H1 (cell line): ENCODE data around the gene EPS8. TPM values are rescaled to one million over a fixed set of nuclear protein-coding genes. Genes with fewer than 3 reads are reported as not detected.

Source experiments
- CHD2 ChIP-seq: IDR thresholded peaks from 2 replicates; pipeline ENCODE4 v1.6.1; 2012; ENCODE audit warnings: low read length, improper control_type of control experiment
- FOSL1 ChIP-seq: IDR thresholded peaks from 2 replicates; pipeline ENCODE4 v1.6.1; 2011; ENCODE audit warnings: mild to moderate bottlenecking, low read depth, low read length, moderate library complexity; ENCODE audit not compliant: insufficient read depth
- HDAC6 ChIP-seq: IDR thresholded peaks from one replicate; pipeline ENCODE4 v1.7.1; 2012; ENCODE audit warnings: low read depth, mild to moderate bottlenecking, inconsistent platforms, low read length, moderate library complexity
- NANOG ChIP-seq: IDR thresholded peaks from 2 replicates; pipeline ENCODE4 v1.6.1; 2011; ENCODE audit warnings: low read length, low read depth, mild to moderate bottlenecking, inconsistent platforms; ENCODE audit not compliant: insufficient read depth, poor library complexity, severe bottlenecking
- RNF2 ChIP-seq: fragments of 200-900, 300-1000 bp; sonication (generic); IDR thresholded peaks from 2 replicates; pipeline ENCODE4 v1.7.1; 2016; ENCODE audit warnings: borderline replicate concordance, low read depth, mild to moderate bottlenecking, antibody characterized with exemption, low read length; ENCODE audit not compliant: poor library complexity, severe bottlenecking; ENCODE audit errors: missing control alignments
- SP2 ChIP-seq: IDR thresholded peaks from 2 replicates; pipeline ENCODE4 v1.6.1; 2012; ENCODE audit warnings: mild to moderate bottlenecking, low read length, inconsistent platforms
- SUZ12 ChIP-seq: fragments of 200-600 bp; sonication (generic); IDR thresholded peaks from 2 replicates; pipeline ENCODE4 v1.6.1; 2012; ENCODE audit warnings: mild to moderate bottlenecking, inconsistent platforms, low read length, moderate library complexity, mixed read lengths
- polyA plus RNA-seq, 7 experiments: library from polyadenylated mRNA; depleted of rRNA in 3 of 7; stranded (reverse) in 5 of 7; unstranded in 2 of 7; fragments of >200 nt in 5 of 7; fragments of 200-250 nt in 2 of 7; gene quantifications; 1 replicate in 5 of 7; 2 replicates in 1 of 7; 4 replicates in 1 of 7; pipeline versions ENCODE4 v1.2.1 to v1.2.3, GENCODE V29; 2011 to 2013; ENCODE audit warnings: missing spikeins in 2 of 7, mixed read lengths in 2 of 7
- total RNA-seq: library from RNA; stranded (reverse); fragmentation: NEBNext Ultra II Directional; extraction: Animal tissue kit (Norgen Biotek cat#: 25700); gene quantifications from 2 replicates; pipeline ENCODE4 v1.2.1, GENCODE V29; 2021
- TF ChIP-seq, protein P1 (sequence below): fragments of 300-600 bp; sonication (generic); IDR thresholded peaks from 2 replicates; pipeline ENCODE4 v1.7.1; 2012; ENCODE audit warnings: low read length, moderate library complexity, mild to moderate bottlenecking, inconsistent platforms; ENCODE audit not compliant: insufficient replicate concordance

EPS8 gene
- total and polyA plus RNA-seq, 2 of the 8 experiments (the other 6 are each of a cell fraction or from before 2014, with no cell fraction given) = 3.0 to 4.6 TPM

DNA sequence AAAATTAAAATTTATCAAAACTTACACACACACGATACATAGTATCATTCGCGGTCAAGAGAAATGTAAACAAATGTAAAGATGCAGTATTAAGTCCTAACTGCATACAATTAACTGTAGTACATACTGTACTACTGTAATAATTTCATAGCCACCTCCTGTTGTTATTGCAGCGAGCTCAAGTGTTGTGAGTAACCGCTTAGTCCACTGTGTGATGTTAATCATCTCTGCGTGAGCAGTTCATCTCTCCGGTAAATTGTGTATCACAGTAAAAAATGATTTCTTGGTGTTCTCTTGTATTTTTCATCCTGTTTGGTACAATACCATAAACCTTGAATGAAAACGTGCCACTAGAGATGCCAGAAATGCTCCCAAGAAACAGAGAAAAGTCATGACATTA lies 6.5 kb downstream of the EPS8 start (continued):
- TF ChIP-seq, protein P1, sequence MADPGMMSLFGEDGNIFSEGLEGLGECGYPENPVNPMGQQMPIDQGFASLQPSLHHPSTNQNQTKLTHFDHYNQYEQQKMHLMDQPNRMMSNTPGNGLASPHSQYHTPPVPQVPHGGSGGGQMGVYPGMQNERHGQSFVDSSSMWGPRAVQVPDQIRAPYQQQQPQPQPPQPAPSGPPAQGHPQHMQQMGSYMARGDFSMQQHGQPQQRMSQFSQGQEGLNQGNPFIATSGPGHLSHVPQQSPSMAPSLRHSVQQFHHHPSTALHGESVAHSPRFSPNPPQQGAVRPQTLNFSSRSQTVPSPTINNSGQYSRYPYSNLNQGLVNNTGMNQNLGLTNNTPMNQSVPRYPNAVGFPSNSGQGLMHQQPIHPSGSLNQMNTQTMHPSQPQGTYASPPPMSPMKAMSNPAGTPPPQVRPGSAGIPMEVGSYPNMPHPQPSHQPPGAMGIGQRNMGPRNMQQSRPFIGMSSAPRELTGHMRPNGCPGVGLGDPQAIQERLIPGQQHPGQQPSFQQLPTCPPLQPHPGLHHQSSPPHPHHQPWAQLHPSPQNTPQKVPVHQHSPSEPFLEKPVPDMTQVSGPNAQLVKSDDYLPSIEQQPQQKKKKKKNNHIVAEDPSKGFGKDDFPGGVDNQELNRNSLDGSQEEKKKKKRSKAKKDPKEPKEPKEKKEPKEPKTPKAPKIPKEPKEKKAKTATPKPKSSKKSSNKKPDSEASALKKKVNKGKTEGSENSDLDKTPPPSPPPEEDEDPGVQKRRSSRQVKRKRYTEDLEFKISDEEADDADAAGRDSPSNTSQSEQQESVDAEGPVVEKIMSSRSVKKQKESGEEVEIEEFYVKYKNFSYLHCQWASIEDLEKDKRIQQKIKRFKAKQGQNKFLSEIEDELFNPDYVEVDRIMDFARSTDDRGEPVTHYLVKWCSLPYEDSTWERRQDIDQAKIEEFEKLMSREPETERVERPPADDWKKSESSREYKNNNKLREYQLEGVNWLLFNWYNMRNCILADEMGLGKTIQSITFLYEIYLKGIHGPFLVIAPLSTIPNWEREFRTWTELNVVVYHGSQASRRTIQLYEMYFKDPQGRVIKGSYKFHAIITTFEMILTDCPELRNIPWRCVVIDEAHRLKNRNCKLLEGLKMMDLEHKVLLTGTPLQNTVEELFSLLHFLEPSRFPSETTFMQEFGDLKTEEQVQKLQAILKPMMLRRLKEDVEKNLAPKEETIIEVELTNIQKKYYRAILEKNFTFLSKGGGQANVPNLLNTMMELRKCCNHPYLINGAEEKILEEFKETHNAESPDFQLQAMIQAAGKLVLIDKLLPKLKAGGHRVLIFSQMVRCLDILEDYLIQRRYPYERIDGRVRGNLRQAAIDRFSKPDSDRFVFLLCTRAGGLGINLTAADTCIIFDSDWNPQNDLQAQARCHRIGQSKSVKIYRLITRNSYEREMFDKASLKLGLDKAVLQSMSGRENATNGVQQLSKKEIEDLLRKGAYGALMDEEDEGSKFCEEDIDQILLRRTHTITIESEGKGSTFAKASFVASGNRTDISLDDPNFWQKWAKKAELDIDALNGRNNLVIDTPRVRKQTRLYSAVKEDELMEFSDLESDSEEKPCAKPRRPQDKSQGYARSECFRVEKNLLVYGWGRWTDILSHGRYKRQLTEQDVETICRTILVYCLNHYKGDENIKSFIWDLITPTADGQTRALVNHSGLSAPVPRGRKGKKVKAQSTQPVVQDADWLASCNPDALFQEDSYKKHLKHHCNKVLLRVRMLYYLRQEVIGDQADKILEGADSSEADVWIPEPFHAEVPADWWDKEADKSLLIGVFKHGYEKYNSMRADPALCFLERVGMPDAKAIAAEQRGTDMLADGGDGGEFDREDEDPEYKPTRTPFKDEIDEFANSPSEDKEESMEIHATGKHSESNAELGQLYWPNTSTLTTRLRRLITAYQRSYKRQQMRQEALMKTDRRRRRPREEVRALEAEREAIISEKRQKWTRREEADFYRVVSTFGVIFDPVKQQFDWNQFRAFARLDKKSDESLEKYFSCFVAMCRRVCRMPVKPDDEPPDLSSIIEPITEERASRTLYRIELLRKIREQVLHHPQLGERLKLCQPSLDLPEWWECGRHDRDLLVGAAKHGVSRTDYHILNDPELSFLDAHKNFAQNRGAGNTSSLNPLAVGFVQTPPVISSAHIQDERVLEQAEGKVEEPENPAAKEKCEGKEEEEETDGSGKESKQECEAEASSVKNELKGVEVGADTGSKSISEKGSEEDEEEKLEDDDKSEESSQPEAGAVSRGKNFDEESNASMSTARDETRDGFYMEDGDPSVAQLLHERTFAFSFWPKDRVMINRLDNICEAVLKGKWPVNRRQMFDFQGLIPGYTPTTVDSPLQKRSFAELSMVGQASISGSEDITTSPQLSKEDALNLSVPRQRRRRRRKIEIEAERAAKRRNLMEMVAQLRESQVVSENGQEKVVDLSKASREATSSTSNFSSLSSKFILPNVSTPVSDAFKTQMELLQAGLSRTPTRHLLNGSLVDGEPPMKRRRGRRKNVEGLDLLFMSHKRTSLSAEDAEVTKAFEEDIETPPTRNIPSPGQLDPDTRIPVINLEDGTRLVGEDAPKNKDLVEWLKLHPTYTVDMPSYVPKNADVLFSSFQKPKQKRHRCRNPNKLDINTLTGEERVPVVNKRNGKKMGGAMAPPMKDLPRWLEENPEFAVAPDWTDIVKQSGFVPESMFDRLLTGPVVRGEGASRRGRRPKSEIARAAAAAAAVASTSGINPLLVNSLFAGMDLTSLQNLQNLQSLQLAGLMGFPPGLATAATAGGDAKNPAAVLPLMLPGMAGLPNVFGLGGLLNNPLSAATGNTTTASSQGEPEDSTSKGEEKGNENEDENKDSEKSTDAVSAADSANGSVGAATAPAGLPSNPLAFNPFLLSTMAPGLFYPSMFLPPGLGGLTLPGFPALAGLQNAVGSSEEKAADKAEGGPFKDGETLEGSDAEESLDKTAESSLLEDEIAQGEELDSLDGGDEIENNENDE = no peak
- TF ChIP-seq SUZ12 (no peak), RNF2 (no peak), FOSL1 (no peak), NANOG (no peak), CHD2 (no peak), HDAC6 (no peak), SP2 (no peak)
